AG09309 (cell line): ENCODE data around the gene ACAP3.

Source experiments
- DNase-seq: peaks from one replicate; pipeline ENCODE4 v3.0.0-alpha.2; 2010; ENCODE audit warnings: low read depth
- H3K4me3 ChIP-seq: 2 replicates; pipeline ENCODE4 v1.5.1; 2011; ENCODE audit warnings: mild to moderate bottlenecking, low read depth, low read length, moderate library complexity; ENCODE audit not compliant: control insufficient read depth
- CTCF ChIP-seq: IDR thresholded peaks from 2 replicates; pipeline ENCODE4 v1.5.1; 2011; ENCODE audit warnings: mild to moderate bottlenecking, low read depth, low read length, inconsistent platforms; ENCODE audit not compliant: insufficient read depth, control insufficient read depth; ENCODE audit errors: missing control alignments

Gene ACAP3

GRCh38 chr1:1307923-1308755 is at the start of gene ACAP3, which contains the start of gene PUSL1:
Gene ACAP3 (minus strand): TSS chr1:1307930. CDS start chr1:1307815, 115 bp downstream.
Gene PUSL1 (plus strand): TSS chr1:1308597. CDS start chr1:1308644, 47 bp downstream.
- TF ChIP-seq CTCF, result no peak
- DNase-seq, result peak; percentile 71
- peak within 1 kb of the TSS; percentile 76 for H3K4me3 ChIP-seq

DNA sequence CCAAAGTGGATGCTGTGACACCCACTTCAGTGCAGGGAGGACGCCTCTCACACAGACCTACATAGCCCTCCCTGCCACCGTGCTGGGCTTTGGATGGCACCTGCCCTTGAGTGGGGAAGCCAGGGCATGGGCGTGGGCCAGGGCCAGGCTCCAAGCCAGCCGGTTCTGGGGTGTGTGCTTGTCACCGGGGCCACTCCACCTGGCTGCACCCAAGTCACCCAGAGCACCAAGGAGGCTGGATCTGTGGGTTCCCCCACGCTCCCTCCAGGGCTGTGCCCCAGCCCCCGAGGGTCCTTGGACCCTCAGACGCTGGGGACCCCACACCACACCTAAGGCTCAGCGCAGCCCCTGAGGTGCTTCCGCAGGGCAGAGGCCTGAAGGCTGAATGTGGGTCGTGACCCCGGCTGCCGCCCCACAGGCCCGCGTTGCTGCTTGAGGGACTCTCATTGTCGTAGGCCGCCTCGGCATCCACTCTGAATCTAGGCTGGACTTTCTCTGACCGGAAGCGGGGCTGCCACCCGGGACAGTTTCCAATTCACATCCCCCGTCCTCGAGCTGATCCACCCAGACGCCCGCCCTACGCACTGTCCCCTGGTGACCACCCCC is 49.2 kb upstream of the ACAP3 start:
- H3K4me3 ChIP-seq, result peak overlapping the region; percentile 95
- no peak for TF ChIP-seq CTCF
- DNase-seq, result no peak

DNA sequence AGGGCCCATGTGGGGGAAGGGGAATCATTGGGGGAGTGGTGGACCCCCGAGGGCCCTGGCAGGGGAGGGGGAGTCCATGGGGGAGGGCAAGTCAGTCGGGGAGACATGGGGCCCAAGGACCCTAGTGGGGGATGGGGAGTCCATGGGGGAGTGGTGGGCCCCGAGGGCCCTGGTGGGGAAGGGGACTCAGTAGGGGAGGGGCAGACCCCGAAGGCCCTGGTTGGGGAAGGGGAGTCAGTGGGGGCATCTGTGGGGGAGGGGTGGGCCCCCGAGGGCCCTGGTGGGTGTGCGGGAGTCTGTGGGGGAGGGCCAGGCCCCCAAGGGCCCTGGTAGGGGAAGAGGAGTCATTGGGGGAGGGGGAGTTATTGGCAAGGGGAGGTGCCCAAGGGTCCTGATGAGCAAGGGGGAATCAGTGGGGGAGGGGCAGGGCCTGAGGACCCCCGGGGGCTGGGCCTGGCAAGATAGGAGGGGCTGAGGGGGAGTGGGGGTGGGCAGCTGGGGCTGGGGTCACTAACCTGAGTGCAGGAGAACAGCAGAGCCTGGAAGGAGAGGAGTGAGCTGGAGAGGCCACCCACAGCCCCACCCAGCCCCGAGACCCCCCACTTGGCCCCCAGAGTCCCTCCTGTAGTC is 48.6 kb upstream of the ACAP3 start:
- no peak for DNase-seq
- H3K4me3 ChIP-seq, result peak overlapping the region; percentile 95
- TF ChIP-seq CTCF, result no peak

- no peak for TF ChIP-seq CTCF
- no peak for DNase-seq
- H3K4me3 ChIP-seq, result peak overlapping the region; percentile 95
These were observed 47.7 kb upstream of the ACAP3 start for GRCh38 chr1:1355416-1355815.

DNA sequence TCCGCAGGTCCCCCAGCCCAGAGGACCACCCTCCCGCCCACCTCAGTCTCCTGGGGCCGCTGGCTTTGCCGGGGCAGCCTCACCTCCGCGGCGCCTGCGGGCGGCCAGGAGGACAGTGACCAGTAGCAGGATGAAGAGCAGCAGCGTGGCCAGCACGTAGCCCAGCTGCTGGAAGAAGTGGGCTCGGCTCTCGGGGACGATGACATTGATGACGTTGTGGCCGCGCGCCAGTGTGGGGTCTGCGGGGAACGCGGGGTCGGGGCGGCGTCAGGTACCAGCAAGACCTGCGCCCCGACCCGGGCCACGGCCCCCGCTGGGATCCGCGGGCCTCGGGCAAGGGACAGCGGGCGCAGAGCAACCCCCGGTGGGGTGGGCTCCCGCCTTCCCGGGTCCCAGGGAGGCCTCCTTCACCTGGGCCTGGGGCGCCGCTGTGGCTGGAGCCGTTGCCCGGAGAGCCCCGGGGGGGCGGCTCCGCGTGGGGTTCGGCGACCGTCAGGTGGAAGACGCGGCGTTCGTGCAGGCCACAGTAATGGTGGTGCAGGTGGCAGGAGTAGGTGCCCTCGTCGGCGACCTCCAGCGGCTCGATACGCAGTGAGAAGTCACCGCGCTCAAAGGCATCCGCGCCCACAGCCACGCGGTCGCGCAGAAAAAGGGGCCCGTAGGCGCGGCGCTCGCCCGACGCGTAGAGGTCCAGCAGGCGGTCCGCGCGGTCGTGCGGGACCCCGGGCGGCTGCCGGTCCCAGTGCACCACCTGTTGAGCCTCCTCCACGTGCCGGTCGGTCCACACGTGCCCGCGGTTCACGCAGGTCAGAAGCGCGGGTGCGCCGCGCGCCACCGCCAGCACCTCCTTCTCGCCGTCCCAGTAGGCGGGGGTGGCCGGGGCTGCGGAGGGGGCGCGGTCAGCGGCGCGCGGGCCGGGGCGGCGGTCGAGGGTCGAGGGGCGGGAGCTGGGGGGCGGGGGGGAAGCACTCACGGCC is 46.8 kb upstream of the ACAP3 start:
- no peak for DNase-seq
- no peak for TF ChIP-seq CTCF
- H3K4me3 ChIP-seq, result peak overlapping the region; percentile 95

DNA sequence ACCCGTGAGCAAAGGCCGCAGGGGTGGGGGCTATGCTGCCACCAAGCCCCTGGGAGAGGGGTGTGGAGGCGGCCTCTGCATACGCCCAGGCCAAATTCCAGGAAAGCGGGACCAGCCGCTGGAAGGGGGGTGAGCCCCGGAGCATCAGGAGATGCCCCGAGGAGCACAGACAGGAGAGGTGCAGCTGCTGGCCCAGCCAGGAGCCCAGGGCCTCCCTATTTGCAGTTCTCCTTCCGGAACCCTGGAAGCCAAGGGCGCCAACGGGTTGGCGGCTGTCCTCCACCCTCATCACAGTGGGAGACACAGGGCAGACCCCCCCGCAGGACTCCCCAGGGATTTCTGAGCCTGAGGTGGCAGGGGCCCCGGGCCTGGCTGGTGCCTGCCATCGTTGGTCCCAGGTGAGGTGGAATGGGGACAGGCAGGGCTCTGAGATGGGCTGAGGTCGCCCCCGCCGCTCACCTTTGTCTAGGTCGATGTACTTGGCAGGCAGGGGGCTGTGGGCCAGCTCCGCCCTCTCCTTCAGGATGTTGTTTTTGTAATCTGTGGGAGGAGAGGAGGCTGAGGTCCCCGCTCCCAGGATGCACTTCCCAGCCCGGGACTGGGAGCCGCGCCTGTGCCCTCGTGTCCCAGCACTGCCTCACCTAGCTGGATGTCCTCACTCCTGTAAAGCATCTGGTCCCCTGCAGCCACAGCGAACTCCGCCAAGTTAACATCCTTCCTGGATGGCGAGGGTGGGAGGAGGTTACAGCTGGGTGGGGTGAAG is 45.8 kb upstream of the ACAP3 start:
- DNase-seq, result no peak
- no peak overlapping the region for H3K4me3 ChIP-seq
- TF ChIP-seq CTCF, result no peak
